RPMI7951 (cell line): ENCODE results near the gene TFPI. TPM values are rescaled to one million over a fixed set of nuclear protein-coding genes. Genes with fewer than 3 reads are reported as not detected.

ENCODE experiments used
- DNase-seq: peaks from one replicate; pipeline ENCODE4 v3.0.0-alpha.2; 2012; ENCODE audit warnings: low read depth
- total RNA-seq: library from RNA; depleted of rRNA; stranded (reverse); fragments of >200 nt; shearing (Covaris generic); gene quantifications from 2 replicates; pipeline ENCODE4 v1.2.3, GENCODE V29; 2014

The TFPI gene
- total RNA-seq, 1 experiment from 2014 or later, result 73.3 TPM

DNA sequence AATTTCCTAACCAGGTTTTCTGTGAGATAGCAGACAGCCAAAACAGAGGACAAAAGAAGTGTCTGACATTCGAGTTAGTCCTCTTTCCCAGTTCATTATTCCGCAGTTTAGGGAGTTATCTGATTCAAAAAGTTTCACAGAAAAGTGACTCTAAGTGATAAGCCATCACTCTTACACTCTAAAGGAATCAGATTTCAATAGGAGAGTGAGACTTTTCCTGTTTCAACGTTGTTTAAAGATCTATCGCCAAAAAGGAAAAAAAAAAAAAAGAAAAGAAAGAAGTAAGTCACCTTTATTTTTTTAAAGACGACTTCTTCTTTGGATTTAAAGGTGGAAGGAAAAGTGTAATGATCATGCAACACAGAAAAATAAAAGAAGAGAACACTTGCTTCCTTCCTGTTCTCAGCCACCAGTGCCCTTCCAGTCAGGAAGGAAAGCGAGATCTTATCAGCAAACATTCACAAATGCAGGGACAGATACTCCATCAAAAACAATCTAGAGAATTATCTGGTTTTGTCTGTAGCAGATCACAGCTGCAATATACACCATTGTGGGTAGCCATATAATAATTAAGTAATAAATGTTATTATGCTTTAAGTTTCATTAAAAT lies 49.8 kb downstream of the TFPI start:
- no peak for DNase-seq

DNA sequence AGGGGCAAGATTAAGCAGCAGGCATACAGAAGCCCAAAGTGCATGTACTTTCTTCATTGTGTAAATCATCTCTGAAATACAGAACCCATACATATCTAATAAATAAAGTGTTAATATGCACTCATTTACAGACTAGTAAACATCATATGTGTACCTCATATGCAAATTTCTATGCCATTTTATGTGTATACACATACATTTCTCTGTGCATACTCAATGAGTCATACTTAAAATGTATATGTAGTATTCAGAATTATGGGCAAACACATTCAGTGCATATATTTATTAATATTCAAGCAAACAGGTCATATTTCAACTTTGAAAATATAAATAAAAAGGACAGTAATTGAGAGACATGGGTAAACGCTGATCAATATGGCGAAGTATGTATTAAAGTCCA lies 50.5 kb downstream of the TFPI start:
- no peak for DNase-seq

DNA sequence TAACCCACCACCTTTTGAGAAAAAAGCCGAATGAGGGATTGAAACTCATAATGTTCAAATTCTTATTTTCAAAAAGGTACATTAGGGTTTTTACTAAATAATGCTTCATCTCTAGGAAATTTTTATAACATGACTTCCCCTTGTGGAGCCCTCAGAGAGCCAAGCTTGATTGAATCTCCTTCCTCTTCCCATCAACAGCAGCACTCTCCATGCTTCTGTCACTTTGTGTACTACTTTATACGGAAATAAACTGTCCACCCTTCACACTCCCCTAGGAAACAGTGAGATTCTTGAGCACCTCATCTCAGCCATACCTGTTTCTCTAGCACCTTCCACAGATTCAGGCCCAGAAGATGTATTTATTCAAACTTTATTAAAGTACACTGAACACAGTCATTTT lies 51.8 kb downstream of the TFPI start:
- DNase-seq, result no peak

DNA sequence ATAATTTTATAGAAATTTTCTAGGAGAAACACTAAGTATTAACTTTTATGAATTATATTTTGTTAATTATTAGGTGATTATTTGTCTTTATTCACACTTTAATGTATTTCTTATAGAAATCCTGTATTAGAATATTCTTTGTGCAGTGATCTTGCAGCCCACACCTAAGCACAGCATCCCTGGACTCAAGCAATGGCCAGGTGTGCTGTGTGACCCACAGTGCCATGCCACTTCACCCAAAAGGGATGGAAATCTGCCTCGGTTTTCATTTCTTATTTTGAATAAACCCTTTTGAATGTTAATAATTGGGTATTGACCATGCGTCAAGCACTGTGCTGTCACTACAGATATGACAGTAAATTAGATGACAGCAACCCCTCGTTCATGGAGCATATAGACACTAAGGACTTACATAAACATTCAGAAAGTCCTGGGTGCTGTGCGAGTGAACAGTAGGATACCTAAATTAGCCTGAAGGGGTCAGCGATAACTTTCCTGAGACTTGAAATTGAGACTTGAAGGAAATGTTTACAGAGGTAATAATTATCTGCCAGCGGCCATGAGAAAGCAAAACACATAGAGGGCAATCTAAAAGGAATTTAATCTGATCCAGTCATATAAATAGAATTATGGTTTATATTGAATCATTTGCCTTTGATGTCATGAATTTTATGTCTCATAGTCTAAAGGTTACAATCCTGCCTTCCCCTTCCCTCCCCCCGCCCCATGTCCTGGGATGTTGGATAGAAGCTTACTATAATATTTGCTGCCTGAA lies 53.5 kb downstream of the TFPI start:
- DNase-seq, result peak; percentile 9

DNA sequence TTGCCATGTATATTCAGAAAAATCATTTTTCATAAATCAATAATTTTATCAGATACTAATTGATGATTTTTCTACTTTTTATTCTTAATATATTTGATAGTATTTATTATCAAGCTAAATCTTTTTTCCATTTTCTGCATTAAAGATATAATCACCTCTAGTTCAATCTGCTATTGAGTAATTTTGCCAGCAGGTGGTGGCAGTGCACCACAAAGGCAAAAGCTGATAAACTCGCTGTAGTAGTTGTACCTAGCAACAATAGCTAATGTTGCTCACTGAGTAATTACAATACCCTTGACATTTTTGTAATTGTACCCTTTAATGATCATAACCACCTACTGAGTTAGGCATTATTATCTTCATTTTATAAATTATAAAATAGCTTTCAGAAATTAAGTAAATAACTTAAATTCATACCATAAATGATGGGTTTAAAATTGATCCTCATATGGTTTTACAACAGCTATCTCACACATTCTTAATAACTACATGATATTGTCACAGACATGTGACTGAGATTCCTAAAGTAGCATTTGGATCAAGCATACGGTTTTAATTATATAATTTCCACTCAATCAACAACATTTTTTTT lies 54.2 kb downstream of the TFPI start:
- DNase-seq, result peak; percentile 58

DNA sequence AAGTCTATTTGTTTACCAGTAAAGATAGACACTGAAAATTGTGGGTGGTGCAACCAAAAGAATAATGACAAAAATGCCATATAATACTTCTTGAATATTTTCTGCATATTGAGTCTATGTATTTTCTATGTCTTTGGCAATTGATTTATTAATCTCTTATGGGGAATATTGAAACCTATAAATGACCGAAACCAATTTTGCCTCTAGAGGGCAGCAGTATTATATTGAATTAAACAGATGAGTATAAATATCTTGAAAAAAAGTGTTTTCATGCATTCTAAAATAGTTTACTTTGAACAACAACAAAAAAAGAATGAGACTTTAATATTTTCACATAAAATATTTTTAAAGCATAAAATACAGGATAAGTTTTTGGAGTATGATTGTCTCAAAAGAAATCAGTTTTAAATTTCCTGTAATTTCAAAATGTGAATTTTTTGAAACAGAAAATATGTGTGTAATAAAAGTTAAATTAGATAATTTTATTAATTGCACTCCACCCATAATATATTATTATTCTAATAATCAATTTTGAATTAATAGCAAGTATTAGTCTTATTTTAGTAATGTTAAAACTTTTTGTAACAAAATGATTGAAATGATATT lies 56.3 kb downstream of the TFPI start:
- DNase-seq, result peak; percentile 18

DNA sequence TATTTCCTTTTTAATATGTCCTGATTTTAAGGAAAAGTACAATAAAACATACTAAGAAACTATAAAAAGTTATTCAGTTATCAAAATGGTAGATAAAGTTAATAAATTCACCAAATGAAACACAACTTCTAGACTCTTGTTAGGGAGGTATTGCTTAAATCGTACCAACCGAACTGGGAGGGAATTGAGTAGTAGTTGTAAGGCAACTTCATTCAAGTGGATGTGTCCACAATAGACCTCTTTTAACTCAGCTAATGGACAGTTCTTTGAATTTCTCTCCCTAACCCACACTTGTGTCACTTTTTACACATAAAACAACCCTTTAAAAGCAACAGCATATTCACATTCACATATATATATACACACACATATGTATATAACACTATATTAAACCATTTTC lies 57.1 kb downstream of the TFPI start:
- no peak for DNase-seq

DNA sequence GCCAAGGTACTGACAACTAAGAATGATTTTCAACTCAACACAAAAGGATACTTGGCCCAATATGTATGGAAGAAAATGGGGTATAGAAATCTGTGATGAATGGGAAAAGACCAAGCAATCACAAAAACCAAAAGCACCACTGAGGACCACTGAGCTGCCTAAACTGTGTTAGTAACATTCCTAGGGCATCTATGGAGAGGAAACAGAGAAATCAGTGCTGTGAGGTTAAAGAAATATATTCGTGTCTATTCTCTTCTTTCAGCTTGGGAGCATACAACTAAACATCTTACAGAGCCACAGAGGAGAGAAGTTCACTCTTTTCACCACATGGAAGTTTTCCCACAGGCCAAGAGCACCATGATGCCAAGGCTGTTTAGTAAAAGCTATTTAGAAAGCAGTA lies 58.9 kb downstream of the TFPI start:
- no peak for DNase-seq

DNA sequence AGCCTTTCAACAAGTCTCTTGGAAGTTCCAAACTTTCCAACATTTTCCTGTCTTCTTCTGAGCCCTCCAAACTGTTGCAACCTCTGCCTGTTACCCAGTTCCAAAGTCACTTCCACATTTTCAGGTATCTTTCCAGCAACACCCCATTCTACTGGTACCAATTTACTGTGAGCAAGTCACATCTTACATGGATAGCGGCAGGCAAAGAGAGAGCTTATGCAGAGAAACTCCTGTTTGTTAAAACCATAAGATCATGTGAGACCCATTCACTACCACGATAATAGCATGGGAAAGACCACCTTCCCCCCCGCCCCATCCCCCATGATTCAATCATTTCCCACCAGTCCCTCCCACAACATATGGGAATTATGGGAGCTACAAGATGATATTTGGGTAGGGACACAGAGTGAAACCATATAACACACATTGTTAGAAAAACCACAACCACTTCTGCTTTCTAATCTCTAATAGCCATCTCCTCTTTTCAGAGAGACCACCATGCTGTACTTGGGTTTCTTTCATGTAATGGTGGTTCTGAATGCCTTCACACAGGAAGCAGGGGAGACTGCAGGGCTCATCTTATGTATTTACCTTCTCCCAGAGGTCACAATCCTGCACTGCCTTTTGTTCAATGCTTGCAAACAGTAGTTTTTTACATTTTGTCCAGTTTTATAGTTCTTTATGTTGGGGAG lies 60.2 kb downstream of the TFPI start:
- DNase-seq, result no peak

DNA sequence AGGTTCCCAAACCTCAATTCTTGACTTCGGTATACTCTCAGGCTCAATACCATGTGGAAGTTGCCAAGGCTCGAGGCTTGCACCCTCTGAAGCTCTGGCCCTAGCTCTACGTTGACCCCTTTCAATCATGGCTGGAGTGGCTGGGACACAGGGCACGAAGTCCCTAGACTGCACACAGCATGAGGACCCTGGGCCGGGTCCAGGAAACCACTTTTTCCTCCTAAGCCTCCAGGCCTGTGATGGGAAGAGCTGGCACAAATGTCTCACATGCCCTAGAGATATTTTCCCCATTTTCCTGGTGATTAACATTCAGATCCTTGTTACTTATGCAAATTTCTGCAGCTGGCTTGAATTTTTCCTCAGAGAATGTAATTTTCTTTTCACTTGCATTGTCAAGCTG lies 61.1 kb downstream of the TFPI start:
- no peak for DNase-seq

DNA sequence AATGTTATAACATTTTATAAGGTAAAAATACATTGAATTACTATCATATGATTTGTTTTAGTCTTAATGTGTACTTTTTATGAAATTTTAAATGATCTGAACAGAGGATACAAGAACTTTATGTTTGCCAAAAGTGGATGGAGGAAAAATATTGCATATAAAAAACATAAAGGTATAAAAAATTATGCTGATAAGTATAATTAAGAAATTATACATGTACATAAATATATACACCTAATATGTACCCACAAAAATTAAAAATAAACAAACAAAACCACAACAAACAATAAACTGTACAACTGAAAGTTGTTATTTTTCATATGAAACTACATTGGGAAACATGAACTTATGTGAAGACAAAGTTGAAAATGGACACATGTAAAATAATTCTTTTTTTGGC lies 68.0 kb downstream of the TFPI start:
- no peak for DNase-seq

DNA sequence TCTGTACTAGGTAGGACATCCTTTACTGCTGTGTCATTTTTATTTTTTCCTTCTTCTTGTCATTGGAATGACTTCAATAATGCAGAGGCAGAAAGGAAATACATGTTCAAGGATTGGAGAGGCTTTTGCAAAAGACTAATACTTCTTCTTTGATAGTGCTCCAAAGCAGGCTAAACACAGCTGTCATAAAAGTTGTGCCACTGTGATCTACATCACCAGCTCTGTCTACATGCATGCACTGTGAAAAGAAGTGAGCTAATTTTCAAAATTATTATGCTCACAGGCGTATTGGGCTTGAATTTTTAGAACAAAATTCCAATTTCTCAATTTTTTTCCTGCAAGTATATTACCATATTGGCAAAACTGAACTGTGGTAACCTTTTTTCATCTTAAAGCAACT lies 68.7 kb downstream of the TFPI start:
- no peak for DNase-seq

DNA sequence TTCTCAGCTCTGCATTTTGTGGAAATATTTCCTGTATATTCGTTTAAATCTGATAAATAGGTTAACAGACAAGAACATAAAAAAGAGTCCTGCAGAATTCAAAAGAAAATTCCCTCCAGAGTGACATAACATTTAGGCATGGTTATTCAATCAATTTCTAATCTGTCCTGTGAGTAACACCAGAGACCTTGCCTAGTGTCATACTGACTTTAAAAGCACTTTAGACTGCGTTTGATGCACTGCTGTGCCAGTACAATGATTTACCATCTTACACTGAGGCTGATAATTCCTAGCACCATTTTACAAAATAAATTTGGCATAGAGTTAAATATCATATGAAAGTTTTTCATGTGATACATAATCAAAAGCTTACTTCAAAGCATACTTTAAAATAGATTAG lies 70.7 kb downstream of the TFPI start:
- DNase-seq, result no peak

DNA sequence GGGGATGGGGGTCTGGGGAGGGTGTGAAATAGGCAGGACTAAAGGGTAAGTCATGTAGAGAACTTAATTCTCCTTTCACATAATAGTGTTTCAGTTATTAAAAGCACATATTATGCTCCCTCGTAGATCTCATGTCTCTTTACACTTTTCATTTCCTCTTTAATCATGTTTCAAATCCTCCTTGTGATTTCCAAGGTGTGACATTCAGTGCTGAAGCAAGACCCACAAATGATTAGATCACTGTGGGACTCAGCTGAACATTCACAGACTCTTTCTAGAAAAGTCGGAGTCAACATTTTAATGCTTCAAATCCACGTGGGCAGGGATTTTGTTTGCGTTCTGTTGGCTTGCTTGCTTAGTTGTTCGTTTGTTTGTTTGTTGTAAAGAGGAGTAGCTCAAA lies 71.4 kb downstream of the TFPI start:
- no peak for DNase-seq

DNA sequence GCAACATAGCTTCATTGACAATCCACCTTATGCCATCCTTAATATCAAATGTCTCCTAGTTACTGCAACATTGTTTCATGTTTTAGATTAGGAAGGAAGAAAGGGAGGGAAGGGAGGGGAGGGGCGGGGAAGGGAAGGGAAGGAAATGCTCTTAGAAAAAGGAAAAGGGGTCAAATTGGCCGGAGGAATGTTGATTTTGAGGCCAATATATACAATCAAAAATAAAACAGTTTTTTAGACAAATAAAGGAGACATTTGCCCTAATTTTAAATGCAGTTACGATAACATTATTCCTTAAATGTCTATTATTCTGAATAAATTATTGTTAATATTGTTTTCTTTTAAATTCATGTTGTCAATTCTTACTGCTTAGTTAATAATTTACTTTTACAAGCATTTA lies 72.7 kb downstream of the TFPI start:
- DNase-seq, result no peak

DNA sequence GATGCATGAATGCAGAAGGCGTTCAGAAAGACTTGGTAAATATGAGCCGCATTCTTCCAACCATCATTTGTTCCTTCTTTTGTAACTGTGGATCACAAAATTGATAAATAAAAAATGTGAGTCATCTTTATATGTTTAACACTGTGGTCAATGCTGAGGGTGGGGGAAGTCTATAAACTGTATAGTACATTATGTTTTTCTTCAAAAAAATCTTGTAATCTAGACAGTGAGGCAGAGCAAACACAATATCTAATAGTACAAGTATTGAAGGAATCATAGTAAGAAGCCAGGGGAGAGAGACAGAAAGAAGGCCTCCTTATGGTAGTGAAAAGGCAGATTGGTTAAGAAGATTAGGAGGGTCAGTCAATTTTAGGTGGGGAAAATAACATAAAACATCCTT lies 75.5 kb downstream of the TFPI start:
- no peak for DNase-seq

DNA sequence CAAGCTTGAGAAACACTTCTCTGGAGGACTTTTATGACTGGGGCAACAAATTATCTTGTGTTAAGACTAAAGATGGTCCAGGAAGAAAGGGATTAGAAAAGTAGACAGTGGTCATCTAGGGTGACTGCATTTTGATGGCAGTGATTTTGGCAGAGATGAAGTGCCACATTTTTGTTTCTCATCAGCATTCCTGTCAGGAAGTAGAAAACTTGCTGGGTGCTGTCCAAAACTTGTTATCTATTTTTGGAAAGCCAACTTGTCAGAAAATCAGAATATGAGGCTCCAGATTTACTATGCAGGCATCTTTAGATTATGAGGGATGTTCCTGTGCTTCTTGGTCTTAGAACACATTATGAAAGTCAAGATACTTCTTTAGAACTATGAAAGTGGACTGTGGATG lies 77.2 kb downstream of the TFPI start:
- no peak for DNase-seq

DNA sequence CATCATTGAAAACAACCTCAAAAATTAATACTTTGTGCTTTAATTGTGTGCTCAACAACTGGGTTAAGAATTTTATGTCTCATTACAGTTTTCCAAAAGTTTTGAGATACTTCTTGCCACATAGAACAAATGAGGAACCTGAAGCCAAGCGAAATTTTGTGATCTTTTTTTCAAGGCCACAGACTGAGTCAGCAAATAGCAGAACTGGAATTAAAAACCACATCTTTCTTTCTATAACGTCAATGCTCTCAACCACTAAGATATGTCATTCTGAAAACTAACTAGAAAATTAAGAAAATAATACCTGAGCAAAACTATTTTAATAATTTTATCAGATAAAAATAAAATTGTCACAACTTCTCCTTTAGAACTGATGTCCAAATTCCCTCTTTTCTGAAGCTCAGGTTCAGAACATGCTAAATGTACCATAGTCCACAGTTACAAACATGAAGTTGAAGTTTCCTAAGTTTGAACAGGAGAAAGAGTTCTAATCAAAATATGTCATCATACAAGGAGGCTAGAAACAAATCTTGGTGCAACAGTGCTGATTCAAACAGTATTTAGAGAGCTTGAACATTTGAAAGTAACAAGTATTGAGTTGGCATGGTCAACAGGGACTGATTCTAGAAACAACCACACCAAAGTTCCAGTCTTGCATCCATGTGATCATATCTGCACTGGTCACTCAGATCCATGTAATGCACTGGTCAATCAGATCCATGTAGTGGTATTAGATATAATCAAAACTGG lies 78.6 kb downstream of the TFPI start:
- no peak for DNase-seq

DNA sequence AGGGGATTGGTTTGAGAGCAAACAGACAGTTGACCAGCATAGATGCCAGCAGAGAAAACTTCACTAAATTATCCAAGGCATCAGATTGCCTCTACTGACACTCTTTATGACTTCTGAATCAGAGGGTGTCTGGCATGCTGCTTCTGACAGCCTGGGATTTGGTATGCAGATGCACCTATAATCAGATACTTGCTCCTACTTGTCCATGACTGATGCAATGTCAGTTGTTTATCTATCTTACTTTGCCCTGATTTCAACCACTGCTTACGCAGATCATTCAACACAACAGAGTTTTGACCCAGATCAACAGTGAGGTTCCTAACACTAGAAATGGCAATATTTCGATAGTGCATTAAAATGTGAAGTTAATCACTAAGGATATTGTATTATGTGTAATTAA lies 83.5 kb downstream of the TFPI start:
- no peak for DNase-seq

DNA sequence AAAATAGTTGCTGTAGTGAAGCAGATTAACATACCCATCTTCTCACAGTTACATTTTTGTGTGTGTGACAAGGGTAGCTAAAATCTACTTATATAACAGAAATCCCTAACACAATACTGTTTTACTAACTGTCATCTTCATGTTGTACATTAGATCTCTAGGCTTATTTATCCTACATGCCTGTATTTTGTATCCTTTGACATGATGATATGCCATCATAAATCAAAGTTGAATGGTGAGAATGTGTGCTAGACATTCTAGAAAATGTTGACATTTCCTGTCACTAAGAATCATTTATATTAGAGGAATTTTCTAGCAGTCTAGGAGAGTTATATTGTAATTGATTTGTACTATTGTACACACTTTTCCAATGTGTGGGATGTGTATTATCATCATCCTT lies 84.7 kb downstream of the TFPI start:
- no peak for DNase-seq

DNA sequence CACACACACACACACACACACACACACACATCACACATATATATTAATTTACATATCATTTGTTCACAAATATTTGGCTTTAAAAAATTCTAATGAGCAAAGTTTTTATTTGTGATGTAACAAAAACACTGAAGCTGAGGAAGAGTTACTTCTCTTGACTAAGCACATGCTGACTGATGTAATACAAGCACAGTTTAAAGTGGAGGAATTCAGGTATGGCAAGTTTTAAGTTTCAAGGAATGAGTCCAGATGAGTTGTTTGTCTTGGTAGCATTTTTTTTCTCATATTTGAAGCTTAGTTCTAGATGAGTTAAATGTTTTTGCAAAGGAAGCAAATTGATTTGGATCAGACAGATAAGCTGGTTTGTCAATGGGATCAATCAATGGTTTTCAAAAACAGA lies 86.0 kb downstream of the TFPI start:
- no peak for DNase-seq
